GM23248 (cell line): ENCODE measurements around the gene RNU4-1.

Experiments used
- EZH2 ChIP-seq: fragments of 200-600 bp; sonication (generic); IDR thresholded peaks from 2 replicates; pipeline ENCODE4 v1.6.1; 2018; ENCODE audit warnings: antibody characterized with exemption, mild to moderate bottlenecking; ENCODE audit not compliant: insufficient read depth, poor library complexity, severe bottlenecking
- EZH2phosphoT487 ChIP-seq: fragments of 200-600 bp; sonication (generic); IDR thresholded peaks from 2 replicates; pipeline ENCODE4 v1.6.1; 2018; ENCODE audit warnings: antibody characterized with exemption, moderate library complexity, mild to moderate bottlenecking, low read depth; ENCODE audit not compliant: insufficient read depth

- TF ChIP-seq EZH2 (no peak), EZH2phosphoT487 (no peak)
Measured at GRCh38 chr12:120278137-120279069, 14.6 kb downstream of the RNU4-1 start.
